SK-N-MC (cell line): ENCODE measurements around the gene PRM3.

ENCODE experiments used
- EZH2 ChIP-seq: fragments of 200-600 bp; sonication (generic); IDR thresholded peaks from one replicate; pipeline ENCODE4 v1.6.1; 2017; ENCODE audit warnings: antibody characterized with exemption
- FOXP2 ChIP-seq: optimal IDR thresholded peaks from 2 replicates; pipeline ENCODE3; 2011; ENCODE audit warnings: mild to moderate bottlenecking, moderate library complexity; ENCODE audit not compliant: insufficient read depth; ENCODE audit errors: extremely low read length, control extremely low read depth
- POLR2AphosphoS5 ChIP-seq: IDR thresholded peaks from 2 replicates; pipeline ENCODE4 v1.6.1; 2012; ENCODE audit warnings: mild to moderate bottlenecking, low read depth, low read length, borderline replicate concordance

- TF ChIP-seq POLR2AphosphoS5 (no peak), EZH2 (no peak), FOXP2 (no peak)
Observed at GRCh38 chr16:11313493-11314308, 40.3 kb upstream of the PRM3 start.
